Large intestine (tissue), 12 donors: ENCODE measurements around the gene ZBTB25. TPM values are rescaled to one million over a fixed set of nuclear protein-coding genes. Genes with fewer than 3 reads are reported as not detected.

ENCODE experiments used
- DNase-seq, 2 donors: peaks; one replicate each; pipeline versions ENCODE4 v3.0.0 to v3.0.0-alpha.2; 2013
- H3K27ac ChIP-seq: one replicate; pipeline ENCODE4 v1.5.1; 2013; ENCODE audit warnings: low read length
- H3K27me3 ChIP-seq: 2 replicates; pipeline ENCODE4 v1.6.1; 2013; ENCODE audit warnings: low read length; ENCODE audit not compliant: control insufficient read depth, insufficient read depth
- H3K36me3 ChIP-seq: 2 replicates; pipeline ENCODE4 v1.6.1; 2013; ENCODE audit warnings: low read length; ENCODE audit not compliant: control insufficient read depth, insufficient read depth
- H3K4me1 ChIP-seq: one replicate; pipeline ENCODE4 v1.6.1; 2013; ENCODE audit warnings: low read length; ENCODE audit not compliant: control insufficient read depth, insufficient read depth
- H3K4me3 ChIP-seq: one replicate; pipeline ENCODE4 v1.5.1; 2013; ENCODE audit warnings: low read length
- H3K9me3 ChIP-seq: one replicate; pipeline ENCODE4 v1.6.1; 2013; ENCODE audit warnings: mild to moderate bottlenecking, low read depth, low read length, moderate library complexity; ENCODE audit not compliant: control insufficient read depth
- WGBS: methylation state at CpG from one replicate; pipeline ENCODE4 v1.1.5; 2013; ENCODE audit warnings: low lambda C conversion rate; ENCODE audit not compliant: insufficient coverage; 5-methylcytosine and 5-hydroxymethylcytosine counted together
- long read RNA-seq, 11 donors: transcript quantifications; one replicate each; lab custom pipeline, GENCODE V29; 2026
- polyA plus RNA-seq: library from polyadenylated mRNA; unstranded; fragments of 120-200 nt; gene quantifications from one replicate; pipeline ENCODE4 v1.2.1, GENCODE V29; 2013

ZBTB25 gene, protein sequence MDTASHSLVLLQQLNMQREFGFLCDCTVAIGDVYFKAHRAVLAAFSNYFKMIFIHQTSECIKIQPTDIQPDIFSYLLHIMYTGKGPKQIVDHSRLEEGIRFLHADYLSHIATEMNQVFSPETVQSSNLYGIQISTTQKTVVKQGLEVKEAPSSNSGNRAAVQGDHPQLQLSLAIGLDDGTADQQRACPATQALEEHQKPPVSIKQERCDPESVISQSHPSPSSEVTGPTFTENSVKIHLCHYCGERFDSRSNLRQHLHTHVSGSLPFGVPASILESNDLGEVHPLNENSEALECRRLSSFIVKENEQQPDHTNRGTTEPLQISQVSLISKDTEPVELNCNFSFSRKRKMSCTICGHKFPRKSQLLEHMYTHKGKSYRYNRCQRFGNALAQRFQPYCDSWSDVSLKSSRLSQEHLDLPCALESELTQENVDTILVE
- 11.0 TPM for polyA plus RNA-seq
- long read RNA-seq, donor 1, full-length matches to known transcripts = 2 of 2 reads
- long read RNA-seq, donor 1, partial matches to known transcripts = 0 of 2 reads
- long read RNA-seq, donor 1, other reads (novel, unspliced or antisense) = 0 of 2 reads
- long read RNA-seq, donor 2, full-length matches to known transcripts = 1 of 7 reads
- long read RNA-seq, donor 2, partial matches to known transcripts = 6 of 7 reads
- long read RNA-seq, donor 2, other reads (novel, unspliced or antisense) = 0 of 7 reads
- long read RNA-seq, donor 3 = 0 reads
- long read RNA-seq, donor 4 = 0 reads
- long read RNA-seq, donor 5 = 0 reads
- long read RNA-seq, donor 6, full-length matches to known transcripts = 1 of 1 reads
- long read RNA-seq, donor 6, partial matches to known transcripts = 0 of 1 reads
- long read RNA-seq, donor 6, other reads (novel, unspliced or antisense) = 0 of 1 reads
- long read RNA-seq, donor 7, full-length matches to known transcripts = 1 of 1 reads
- long read RNA-seq, donor 7, partial matches to known transcripts = 0 of 1 reads
- long read RNA-seq, donor 7, other reads (novel, unspliced or antisense) = 0 of 1 reads
- long read RNA-seq, donor 8, partial matches to known transcripts = 12 of 12 reads
- long read RNA-seq, donor 8, other reads (novel, unspliced or antisense) = 0 of 12 reads
- long read RNA-seq, donor 9 = 0 reads
- long read RNA-seq, donor 10 = 0 reads
- long read RNA-seq, donor 11 = 0 reads

DNA sequence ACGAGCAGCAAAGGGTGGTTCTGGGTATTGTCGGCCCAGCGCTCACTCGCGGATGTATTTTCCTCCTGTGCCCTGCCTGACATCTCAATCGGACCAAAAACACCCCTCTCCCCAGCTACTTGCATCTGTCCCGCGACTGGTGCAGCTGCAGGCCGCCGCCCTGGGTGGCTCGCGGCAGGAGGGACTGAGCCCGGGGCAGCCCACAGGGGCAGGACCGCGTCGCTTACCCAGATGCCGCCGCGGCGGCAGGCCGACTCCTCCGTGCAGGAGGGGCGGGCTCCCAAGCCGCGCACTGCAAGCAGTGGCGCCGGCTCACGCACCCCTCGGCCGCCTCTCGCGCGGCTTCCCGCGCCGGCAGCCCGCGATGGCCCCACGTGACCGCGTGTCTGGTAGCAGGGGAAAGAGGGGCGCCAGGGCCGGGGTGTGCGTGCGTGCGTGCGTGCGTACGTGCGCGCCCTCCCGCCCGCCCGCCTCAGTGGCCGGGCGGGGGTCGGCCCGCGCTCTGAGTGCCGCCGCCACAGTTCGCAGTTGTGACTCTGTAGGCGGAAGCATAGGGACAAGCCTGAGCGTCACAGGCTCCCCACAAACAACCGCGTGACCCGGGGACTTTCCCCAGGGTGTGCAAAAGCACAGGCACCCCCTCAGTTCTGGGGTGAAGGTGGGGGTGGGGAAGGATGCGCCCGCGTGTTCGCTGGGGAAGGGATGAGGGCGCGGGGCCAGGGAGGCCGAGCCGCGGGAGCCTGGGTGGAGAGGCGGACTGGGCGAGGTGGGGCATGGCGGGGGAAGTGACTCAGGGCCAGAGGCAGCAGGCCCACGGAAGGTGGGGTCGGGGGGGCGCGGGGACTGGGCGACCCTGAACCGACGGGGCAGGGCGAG, at the start of gene ZBTB25:
TSS of gene ZBTB25 (minus strand) at position 405 of the 876 bp plus-strand sequence. CDS start 13,305 bp downstream, outside the sequence.
- Histone ChIP-seq H3K4me3 (peak within 1 kb of the TSS; percentile 85), H3K9me3 (peaks cover 3% of the 10 kb centered on the region), H3K27me3 (no peaks in the 10 kb centered on the region), H3K4me1 (peaks cover 38% of the 10 kb centered on the region), H3K27ac (peak within 1 kb of the TSS; percentile 99), H3K36me3 (no peaks in the 10 kb centered on the region)
- whole genome bisulfite sequencing = no CpG with 5 or more reads among the region's 87 CpGs
- peak; percentile 94 for DNase-seq

DNA sequence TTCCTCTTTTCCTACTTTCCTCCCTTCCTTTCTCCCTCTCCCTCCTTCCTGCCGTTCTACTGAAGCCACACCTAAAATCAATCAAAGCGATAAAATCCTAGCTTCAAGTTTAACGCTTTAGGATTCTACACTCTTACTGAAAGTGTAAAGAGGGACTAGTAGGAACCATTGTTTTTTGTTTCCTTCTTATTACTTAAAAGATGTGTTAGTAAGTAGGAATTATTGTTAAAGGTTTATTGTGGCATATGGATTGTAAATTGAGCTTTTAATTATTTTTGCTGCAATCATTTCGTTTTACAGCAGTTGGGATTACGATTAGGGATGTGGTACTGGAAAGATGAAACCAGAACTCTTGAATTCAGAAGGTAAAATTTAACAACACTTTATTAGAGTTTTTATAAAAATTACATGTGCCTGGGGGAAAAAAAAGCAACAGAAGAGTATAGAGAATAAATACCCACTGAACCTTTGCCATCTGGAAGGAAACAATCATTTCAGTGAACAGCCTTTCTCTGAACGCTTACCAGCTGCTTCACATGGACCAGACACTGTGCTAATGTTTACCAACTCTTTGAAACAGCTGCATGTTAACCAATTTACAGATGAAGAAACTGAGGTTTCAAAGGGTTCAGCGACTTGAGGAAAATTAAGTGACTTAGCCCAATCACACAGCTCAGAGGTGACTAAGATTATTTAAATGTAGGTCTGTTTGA, 47.1 kb upstream of the ZBTB25 start:
- Histone ChIP-seq H3K9me3 (no peaks in the 10 kb centered on the region), H3K4me1 (peaks cover 12% of the 10 kb centered on the region), H3K27ac (peak overlapping the region; percentile 48), H3K27me3 (peaks cover 10% of the 10 kb centered on the region), H3K36me3 (no peaks in the 10 kb centered on the region), H3K4me3 (peak overlapping the region; percentile 43)
- no peak for DNase-seq
- 27% methylated on average over 3 of the region's 7 CpGs for WGBS

DNA sequence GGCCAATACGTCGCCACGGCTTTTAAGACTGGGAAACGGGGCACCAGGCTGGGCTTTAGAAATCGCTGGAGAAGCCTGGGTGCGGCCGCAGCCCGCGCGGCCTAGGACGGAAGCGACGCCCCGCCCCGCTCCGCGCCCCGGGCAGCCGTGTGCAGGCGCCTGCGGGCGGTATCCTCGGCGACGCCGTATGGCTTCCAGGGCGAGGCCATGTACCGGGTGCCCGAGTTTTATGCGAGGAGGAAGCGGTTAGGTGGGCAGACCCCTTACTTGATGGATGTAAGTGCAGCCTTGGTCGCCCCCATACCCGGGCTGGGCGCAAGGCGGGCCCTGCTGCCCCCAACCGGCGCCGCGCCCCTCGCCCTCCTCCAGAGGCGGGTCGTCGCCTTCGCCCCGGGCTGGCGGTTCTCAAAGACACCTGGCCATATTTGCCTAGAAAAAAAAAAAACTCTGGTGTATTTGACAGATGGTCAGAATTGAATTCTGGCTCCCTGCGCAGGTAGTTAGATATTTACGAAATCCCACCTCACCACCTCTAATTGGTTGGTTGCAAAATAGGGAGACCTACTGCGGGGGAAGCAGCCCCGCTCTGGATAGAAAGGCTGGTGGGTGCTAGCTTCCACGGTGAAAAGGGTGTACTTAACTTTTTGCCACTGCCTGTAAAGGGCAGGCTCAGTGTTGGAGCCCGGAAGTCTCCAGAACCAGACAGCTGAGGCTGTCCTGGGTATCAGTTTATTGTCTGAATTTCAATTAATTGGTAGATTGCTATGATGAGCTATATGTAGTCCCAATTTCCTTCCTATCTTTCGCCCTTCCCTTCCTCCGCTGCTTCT, 46.4 kb upstream of the ZBTB25 start, which contains the start of gene PPP1R36:
TSS of gene PPP1R36 (plus strand) at position 171 of the 830 bp plus-strand sequence. CDS start at position 208, 37 bp downstream.
- peak; percentile 55 to 84 for DNase-seq
- Histone ChIP-seq H3K9me3 (no peaks in the 10 kb centered on the region), H3K36me3 (no peaks in the 10 kb centered on the region), H3K4me3 (peak within 1 kb of the TSS; percentile 43), H3K4me1 (peaks cover 12% of the 10 kb centered on the region), H3K27ac (peak within 1 kb of the TSS; percentile 48), H3K27me3 (peaks cover 10% of the 10 kb centered on the region)
- WGBS = 25% methylated on average over 4 of the region's 54 CpGs

DNA sequence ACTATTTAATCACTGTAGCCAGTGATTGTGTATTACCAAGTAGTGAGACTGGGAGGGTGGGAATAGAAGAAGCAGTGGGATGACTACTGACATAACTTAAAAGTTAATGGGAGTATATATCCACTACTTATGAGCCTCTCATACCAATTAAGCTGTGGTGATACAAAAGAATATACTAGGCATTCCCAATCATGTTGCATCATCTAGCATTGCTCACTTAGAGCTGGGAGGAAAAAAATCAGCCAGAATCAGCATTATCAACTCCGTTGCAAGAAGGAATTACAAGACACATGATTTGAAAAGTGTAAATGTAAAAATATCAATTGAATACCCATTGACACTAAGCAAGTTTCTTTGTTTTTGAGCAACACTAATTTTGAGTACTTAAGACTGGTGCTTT, 45.4 kb upstream of the ZBTB25 start:
- Histone ChIP-seq H3K27me3 (peaks cover 10% of the 10 kb centered on the region), H3K36me3 (no peaks in the 10 kb centered on the region), H3K4me1 (peaks cover 8% of the 10 kb centered on the region), H3K4me3 (no peak overlapping the region), H3K27ac (no peak overlapping the region), H3K9me3 (no peaks in the 10 kb centered on the region)
- DNase-seq = no peak
- WGBS = 100% methylated on average over 1 of the region's 1 CpG

DNA sequence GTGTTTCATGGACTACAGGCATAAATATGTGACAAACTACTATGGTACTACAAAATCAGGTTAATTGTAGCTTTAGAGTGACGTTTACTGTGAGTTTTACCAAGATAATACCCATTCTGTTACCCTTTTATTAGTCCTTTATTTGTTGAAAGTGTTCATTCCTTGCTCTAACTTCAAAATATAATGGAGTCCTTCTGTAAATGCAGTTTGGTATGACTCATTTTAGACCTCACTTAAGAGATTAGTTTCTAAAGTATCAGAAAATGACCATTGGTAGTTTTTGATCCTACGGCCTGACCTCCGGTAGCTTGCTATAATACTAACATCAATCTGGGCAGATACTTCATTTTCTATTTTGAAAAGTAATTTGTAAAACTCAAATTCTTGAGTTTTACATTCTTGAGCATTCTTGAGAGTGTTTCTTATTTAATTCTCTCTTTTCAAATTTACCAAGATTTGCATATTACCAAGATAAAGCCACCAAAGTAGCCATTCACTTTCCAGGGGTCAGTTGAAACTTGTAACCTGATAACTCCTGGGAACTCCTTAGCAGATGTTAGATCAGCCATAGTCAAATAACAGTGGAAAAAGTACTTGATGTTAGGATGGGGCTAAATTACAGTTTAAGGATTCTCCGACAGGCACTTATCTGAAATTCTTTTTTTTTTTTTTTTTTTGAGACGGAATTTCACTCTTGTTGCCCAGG, 41.1 kb upstream of the ZBTB25 start:
- Histone ChIP-seq H3K36me3 (no peaks in the 10 kb centered on the region), H3K4me3 (no peak overlapping the region), H3K4me1 (peaks cover 18% of the 10 kb centered on the region), H3K9me3 (peaks cover 13% of the 10 kb centered on the region), H3K27ac (no peak overlapping the region), H3K27me3 (peaks cover 28% of the 10 kb centered on the region)
- no peak for DNase-seq
- WGBS = 77% methylated on average over 3 of the region's 5 CpGs

DNA sequence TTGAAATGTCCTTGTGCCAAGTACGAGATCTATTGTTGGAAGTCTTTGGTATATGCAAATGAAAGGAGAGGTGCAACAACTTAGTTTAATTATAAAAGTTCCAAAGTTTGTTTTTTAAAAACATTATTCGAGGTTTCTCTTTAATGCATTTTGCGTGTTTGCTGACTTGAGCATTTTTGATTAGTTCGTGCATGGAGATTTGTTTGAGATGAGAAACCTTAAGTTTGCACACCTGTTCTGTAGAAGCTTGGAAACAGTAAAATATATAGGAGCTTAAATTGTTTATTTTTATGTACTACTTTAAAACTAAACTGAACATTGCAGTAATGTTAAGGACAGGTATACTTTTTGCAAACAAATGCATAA, 39.2 kb upstream of the ZBTB25 start:
- 10% methylated on average over 2 of the region's 4 CpGs for WGBS
- H3K4me1 ChIP-seq = peaks cover 15% of the 10 kb centered on the region
- H3K27me3 ChIP-seq = peaks cover 26% of the 10 kb centered on the region
- peak overlapping the region; percentile 63 for H3K4me3 ChIP-seq
- H3K9me3 ChIP-seq = peaks cover 13% of the 10 kb centered on the region
- H3K27ac ChIP-seq = no peak overlapping the region
- no peaks in the 10 kb centered on the region for H3K36me3 ChIP-seq
- DNase-seq = no peak

DNA sequence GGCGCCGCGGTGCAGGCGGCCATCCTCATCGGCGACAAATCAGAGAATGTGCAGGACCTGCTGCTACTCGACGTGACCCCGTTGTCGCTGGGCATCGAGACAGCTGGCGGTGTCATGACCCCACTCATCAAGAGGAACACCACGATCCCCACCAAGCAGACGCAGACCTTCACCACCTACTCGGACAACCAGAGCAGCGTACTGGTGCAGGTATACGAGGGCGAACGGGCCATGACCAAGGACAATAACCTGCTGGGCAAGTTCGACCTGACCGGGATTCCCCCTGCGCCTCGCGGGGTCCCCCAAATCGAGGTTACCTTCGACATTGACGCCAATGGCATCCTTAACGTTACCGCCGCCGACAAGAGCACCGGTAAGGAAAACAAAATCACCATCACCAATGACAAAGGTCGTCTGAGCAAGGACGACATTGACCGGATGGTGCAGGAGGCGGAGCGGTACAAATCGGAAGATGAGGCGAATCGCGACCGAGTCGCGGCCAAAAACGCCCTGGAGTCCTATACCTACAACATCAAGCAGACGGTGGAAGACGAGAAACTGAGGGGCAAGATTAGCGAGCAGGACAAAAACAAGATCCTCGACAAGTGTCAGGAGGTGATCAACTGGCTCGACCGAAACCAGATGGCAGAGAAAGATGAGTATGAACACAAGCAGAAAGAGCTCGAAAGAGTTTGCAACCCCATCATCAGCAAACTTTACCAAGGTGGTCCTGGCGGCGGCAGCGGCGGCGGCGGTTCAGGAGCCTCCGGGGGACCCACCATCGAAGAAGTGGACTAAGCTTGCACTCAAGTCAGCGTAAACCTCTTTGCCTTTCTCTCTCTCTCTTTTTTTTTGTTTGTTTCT, 38.6 kb upstream of the ZBTB25 start:
- H3K9me3 ChIP-seq = peaks cover 13% of the 10 kb centered on the region
- H3K27ac ChIP-seq = no peak overlapping the region
- DNase-seq = peak in 1 of 2 donors; percentile 36
- WGBS = no CpG with 5 or more reads among the region's 61 CpGs
- peak overlapping the region; percentile 63 for H3K4me3 ChIP-seq
- H3K4me1 ChIP-seq = peaks cover 15% of the 10 kb centered on the region
- H3K27me3 ChIP-seq = peaks cover 26% of the 10 kb centered on the region
- H3K36me3 ChIP-seq = no peaks in the 10 kb centered on the region
